NOMO-1 treated with dmso at 0.1 percent for 144 hours (cell line): ENCODE measurements around the gene THBS3.
"Not testable (repeated sequence)": the region's sequence is repeated elsewhere in the genome, so short reads cannot be mapped to it uniquely, and the experiment has no call there.

Experiments used
- DNase-seq: peaks from one replicate; lab custom pipeline; 2025; ENCODE audit not compliant: unreplicated experiment; lab: John Stamatoyannopoulos, UW

THBS3 gene

DNA sequence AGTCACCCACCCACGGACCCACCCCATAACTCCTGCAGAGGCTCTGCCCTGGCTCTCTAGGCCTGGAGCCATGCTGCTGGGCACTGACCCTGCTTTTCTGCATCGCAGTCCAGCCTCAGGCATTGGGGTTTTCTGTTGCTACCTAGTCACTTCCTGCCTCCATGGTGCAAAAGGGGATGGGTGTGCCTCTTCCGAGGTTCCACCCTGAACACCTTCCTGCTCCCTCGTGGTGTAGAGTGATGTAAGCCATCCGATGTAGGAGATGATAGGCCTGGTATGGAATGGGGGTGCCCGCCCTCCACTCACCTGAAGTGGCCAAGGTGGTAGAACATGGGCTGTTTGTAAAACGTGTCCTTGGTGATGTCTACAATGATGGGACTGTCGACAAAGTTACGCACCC lies 27.7 kb upstream of the THBS3 start:
- DNase-seq, result not testable (repeated sequence)

DNA sequence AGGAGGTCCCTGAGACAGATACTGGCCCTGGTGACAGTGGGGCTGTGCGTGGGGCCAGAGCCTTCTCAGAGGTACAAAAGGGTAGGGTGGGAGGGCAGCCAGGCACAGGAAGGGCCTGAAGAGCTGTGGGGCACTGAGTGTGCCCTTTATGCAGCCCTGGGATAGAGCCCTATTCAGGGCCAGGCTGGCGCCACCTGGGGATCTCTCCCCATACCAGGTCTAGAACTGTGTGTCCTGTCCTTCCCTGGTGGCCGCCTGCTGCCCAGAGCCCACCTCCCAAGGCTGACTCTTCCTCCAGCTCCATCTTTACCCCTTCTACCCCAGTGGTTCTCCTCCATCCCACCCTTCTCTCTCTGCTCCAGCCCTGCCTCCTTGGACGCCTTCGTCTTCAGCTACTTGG lies 25.8 kb upstream of the THBS3 start:
- not testable (repeated sequence) for DNase-seq

- DNase-seq, result not testable (repeated sequence)
Observed at GRCh38 chr1:155232001-155232978, 24.6 kb upstream of the THBS3 start.

GRCh38 chr1:155231302-155231701 lies 23.6 kb upstream of the THBS3 start:
- not testable (repeated sequence) for DNase-seq

- DNase-seq, result no peak
Observed at GRCh38 chr1:155228096-155228427, 20.4 kb upstream of the THBS3 start.

GRCh38 chr1:155227261-155228095 lies 19.8 kb upstream of the THBS3 start:
- DNase-seq, result peak; percentile 95

GRCh38 chr1:155226910-155227260 lies 19.2 kb upstream of the THBS3 start:
- no peak for DNase-seq

GRCh38 chr1:155226188-155226909 lies 18.7 kb upstream of the THBS3 start:
- peak; percentile 94 for DNase-seq

- not testable (repeated sequence) for DNase-seq
Observed at GRCh38 chr1:155225404-155225759, 17.7 kb upstream of the THBS3 start.

DNA sequence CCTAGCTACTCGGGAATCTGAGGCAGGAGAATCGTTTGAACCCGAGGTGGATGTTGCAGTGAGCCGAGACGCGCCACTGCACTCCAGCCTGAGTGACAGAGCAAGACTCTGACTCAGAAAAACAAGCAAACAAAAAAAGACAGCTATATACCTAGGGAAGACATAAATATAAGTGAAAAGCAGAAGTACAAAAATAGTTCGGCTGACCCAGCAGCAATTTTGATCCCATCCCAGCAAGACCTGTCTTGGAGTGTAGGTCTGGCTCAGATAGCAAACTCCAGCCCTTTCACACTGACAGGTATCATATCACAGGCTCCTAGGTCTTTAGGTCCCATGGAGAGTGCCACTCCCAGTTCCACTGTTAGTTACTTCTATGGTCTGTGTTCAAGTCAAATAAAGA lies 15.3 kb upstream of the THBS3 start:
- DNase-seq, result peak; percentile 32

GRCh38 chr1:155220211-155220965 lies 12.7 kb upstream of the THBS3 start:
- DNase-seq, result not testable (repeated sequence)

- DNase-seq, result peak; percentile 43
Observed at GRCh38 chr1:155219592-155220031, 11.9 kb upstream of the THBS3 start.

DNA sequence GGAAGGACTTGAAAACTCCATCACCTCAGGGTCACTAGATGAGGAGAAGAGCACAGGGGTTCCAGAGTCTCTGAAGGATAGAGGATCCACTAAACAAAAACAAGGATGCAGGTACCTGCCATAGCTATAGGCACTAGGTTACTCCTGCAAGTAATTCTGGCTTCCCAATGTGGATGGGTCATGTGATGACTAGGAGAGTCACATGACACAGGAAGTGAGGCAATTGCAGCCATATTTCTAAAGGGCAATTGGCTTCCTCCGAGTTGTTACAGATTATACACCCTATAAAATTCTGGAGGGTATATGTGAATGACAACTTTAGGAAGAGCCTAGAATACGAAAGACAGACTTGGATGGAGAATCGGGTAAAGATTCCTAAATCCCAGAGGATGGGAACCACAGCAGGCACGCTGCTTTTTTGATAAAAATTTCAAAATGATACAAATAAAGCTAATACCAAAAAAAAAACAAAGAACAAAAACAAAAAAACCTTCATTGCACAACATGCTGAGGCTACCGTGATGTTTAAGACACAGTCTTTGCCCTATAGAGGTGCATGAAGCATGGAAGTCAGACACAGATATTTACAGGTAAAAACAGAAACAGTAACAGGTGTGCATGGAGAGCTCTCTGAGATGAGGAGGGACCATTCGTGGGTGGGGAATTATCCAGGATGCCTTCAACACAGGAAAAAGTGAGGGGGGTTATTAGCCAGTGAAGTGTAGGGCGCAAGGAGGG lies 11.3 kb upstream of the THBS3 start:
- DNase-seq, result no peak

DNA sequence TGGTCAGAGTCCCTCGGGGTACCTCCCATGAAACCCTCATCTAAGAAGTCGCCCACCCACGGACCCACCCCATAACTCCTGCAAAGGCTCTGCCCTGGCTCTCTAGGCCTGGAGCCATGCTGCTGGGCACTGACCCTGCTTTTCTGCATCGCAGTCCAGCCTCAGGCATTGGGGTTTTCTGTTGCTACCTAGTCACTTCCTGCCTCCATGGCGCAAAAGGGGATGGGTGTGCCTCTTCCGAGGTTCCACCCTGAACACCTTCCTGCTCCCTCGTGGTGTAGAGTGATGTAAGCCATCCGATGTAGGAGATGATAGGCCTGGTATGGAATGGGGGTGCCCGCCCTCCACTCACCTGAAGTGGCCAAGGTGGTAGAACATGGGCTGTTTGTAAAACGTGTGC lies 7.0 kb upstream of the THBS3 start:
- DNase-seq, result not testable (repeated sequence)

DNA sequence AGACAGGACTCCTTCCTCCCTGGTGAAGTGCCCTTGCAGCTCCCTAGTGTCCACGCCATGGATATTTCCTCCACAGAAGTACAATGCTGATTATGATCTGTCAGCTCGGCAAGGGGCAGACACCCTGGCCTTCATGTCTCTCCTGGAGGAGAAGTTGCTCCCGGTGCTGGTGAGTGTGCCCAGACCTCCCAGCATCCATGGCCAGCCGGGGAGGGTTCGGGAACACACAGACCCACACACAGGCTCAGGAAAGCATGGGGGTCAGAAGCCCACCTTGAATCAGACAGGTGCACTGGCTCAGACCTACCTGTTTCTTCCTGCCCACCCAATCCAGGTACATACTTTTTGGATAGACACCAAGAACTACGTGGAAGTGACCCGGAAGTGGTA lies 4.3 kb upstream of the THBS3 start:
- not testable (repeated sequence) for DNase-seq

DNA sequence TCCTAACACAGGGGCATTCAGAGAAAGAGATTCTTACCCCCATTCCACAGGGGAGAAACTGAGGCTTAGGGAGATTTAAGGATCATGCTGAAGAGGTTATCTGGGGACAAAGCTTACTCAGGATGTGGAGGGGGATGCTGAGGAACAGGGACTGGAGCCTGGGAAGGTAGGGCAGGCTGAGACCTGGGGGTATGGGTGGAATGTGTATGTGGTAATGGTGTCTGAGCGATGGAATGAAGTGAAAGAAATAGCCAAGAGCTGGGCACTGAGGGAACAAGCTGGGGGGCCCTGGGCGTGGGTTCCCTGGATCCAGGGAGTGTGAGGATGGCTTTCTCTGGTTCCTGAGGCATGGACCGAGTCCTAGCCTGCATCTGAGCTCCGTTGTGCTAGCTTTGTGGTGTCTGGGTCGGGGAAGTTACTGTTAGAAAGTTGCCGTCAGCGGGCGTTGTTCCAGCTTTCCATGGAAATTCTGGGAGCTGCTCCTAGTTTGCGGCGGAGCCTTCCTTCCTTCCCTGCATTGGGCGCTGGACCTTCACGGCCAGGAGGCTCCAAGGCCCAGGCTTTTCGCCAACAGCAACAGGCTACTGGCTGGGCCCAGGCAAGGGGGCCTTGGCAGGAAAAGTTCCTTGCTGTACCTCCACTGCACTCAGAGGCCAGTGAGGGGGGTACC lies 3.8 kb upstream of the THBS3 start:
- not testable (repeated sequence) for DNase-seq

GRCh38 chr1:155210314-155211104 lies 2.8 kb upstream of the THBS3 start:
- peak; percentile 33 for DNase-seq

DNA sequence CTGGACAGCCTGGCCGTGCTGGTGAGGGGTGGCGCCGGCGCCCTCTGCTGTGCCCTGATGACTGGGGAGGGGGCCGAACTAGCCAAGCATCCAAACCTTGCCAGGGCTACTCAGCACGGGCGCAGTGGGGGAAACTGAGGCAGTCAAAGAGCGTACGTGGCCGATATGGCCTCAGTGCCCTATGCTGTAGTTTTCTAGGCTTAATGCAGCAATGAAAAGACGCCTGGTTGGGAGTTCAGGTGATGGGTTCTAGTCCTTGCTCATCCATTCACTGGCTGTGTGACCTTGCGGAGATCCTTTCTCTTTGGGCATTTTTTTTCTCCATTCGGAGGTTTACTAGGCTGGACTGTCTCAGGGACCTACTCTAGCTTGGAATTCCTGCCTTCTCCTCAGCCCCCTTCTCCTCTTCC lies 1.6 kb upstream of the THBS3 start:
- DNase-seq, result no peak
